Upper lobe of left lung (tissue), 6 donors: ENCODE measurements around the gene CCN5. TPM values are rescaled to one million over a fixed set of nuclear protein-coding genes. Genes with fewer than 3 reads are reported as not detected.
"Not testable (repeated sequence)": the region's sequence is repeated elsewhere in the genome, so short reads cannot be mapped to it uniquely, and the experiment has no call there.

Experiments
- ATAC-seq, 2 donors: fragments of 200-7000 bp; cut with Tn5 transposase; one replicate each; pipeline ENCODE4 v1.9.1; 2022; ENCODE audit warnings: mild to moderate bottlenecking in 2 of 2, moderate library complexity in 2 of 2; ENCODE audit not compliant: low FRiP score in 2 of 2
- DNase-seq, 2 donors: peaks; one replicate each; pipeline ENCODE4 v3.0.0-alpha.2; 2019 to 2020
- H3K27ac ChIP-seq, 4 donors: fragments of 200-600 bp; sonication (generic); one replicate each; pipeline ENCODE4 v1.5.1; 2016 to 2019
- H3K27me3 ChIP-seq, 4 donors: fragments of 200-600 bp; sonication (generic); one replicate each; pipeline ENCODE4 v1.5.1; 2017 to 2019
- H3K36me3 ChIP-seq, 4 donors: fragments of 200-600 bp; sonication (generic); one replicate each; pipeline ENCODE4 v1.5.1; 2016 to 2019
- H3K4me1 ChIP-seq, 4 donors: fragments of 200-600 bp; sonication (generic); one replicate each; pipeline ENCODE4 v1.5.1; 2018 to 2019
- H3K4me3 ChIP-seq, 4 donors: fragments of 200-600 bp; sonication (generic); one replicate each; pipeline ENCODE4 v1.5.1; 2017 to 2019; ENCODE audit warnings: mild to moderate bottlenecking in 2 of 4, moderate library complexity in 1 of 4
- H3K9me3 ChIP-seq, 4 donors: fragments of 200-600 bp; sonication (generic); one replicate each; pipeline ENCODE4 v1.5.1; 2018 to 2019
- CTCF ChIP-seq, 6 experiments: fragments of 450-650 bp in 4 of 6; fragments of 200-600 bp in 2 of 6; sonication (generic) in 2 of 6; IDR thresholded peaks; one replicate each; pipeline ENCODE4 v1.5.1; 2016 to 2019; ENCODE audit warnings: antibody characterized with exemption in 6 of 6
- EP300 ChIP-seq, 4 donors: sonication (generic); formaldehyde crosslinking; IDR thresholded peaks; one replicate each; pipeline ENCODE4 v1.5.1; 2017; ENCODE audit warnings: antibody characterized with exemption in 4 of 4, control low read depth in 2 of 4
- POLR2A ChIP-seq, 4 donors: fragments of 450-650 bp; IDR thresholded peaks; one replicate each; pipeline ENCODE4 v1.5.1; 2016 to 2017; ENCODE audit warnings: antibody characterized with exemption in 4 of 4, mild to moderate bottlenecking in 2 of 4
- POLR2AphosphoS5 ChIP-seq, 2 donors: sonication (generic); formaldehyde crosslinking; IDR thresholded peaks; one replicate each; pipeline ENCODE4 v1.5.1; 2017; ENCODE audit warnings: antibody characterized with exemption in 2 of 2
- WGBS, 2 donors: methylation state at CpG; one replicate each; pipeline ENCODE4 v1.1.5; 2017 to 2018; 5-methylcytosine and 5-hydroxymethylcytosine counted together
- total RNA-seq, 6 donors: library from RNA; depleted of rRNA in 4 of 6; stranded (reverse); fragments of >200 nt in 4 of 6; gene quantifications; one replicate each; pipeline versions ENCODE4 v1.1.0 to v1.2.1, GENCODE V29; 2016 to 2021
- donor health status: DM: no; HTN: no; CAD: no; lungs with moderate emphysema.
- donor health status: DM: no; HTN: yes; CAD: no; lungs with severe emphysema.

CCN5 gene
- 100 to 1,000 TPM in 3 of 6 donors, 10 to 100 TPM in 3; 44.9 to 168 (median 122) TPM for total RNA-seq

DNA sequence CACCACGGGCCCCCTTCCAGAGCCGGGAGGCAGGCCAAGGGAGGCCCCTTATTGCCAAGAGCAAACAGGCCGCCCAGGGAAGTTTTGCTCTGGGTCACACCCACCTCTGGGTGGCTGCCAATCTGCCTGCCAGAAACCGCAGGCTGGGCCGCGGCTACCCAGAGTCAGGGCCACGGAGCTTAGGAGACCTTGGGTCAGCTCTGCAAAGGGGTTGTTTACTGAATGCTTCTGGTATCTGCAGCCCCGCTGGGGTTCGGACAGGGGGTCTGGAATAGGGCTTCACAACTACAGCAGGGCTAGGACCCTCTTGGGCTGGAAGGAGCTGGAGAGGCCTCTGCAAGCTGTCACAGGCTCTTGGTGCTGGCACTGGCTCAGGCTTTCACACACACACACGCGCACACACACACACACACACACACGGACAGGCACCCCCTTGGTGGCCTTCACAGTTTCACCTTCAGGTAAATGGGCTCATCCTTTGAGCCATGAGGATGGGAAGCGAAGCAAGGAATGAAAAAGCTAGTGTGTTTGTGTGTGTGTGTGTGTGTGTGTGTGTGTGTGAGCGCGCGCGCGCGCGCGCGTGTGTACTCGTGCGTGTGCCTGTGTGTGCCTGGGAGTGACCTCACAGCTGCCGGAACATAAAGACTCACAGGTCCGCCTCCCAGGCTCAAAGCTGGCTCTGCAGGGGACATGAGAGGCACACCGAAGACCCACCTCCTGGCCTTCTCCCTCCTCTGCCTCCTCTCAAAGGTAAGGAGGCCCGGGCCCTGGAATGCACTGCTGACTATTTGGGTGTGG lies at the start of gene CCN5:
CCN5 (plus strand) TSS at position 669 of the 798 bp plus-strand sequence; CDS start at position 691, 22 bp downstream.
- DNase-seq (peak; percentile 88 to 91), ATAC-seq (peak; percentile 85 to 91)
- Histone ChIP-seq H3K9me3 (no peaks in the 10 kb centered on the region), H3K27ac (peak within 1 kb of the TSS; percentile 78 to 84 (median 80)), H3K36me3 (no peaks in the 10 kb centered on the region), H3K4me3 (peak within 1 kb of the TSS in 3 of 4 donors; percentile 12 to 35 (median 32)), H3K4me1 (peaks cover 8 to 27% (median 19%) of the 10 kb centered on the region in 4 donors), H3K27me3 (no peaks in the 10 kb centered on the region)
- TF ChIP-seq POLR2A (IDR thresholded peaks at IDR 0.05), result no peak
- TF ChIP-seq EP300 (IDR thresholded peaks at IDR 0.05), result no peak
- TF ChIP-seq CTCF (IDR thresholded peaks at IDR 0.05), result no peak
- TF ChIP-seq POLR2AphosphoS5 (IDR thresholded peaks at IDR 0.05), result no peak
- 47 to 64% methylated on average over 12 to 27 of the region's 28 CpGs for WGBS, 2 donors

GRCh38 chr20:44666066-44666465 lies 49.1 kb upstream of the CCN5 start:
- no peaks in the 10 kb centered on the region for H3K27me3 ChIP-seq
- TF ChIP-seq EP300 (IDR thresholded peaks at IDR 0.05), result no peak
- TF ChIP-seq POLR2AphosphoS5 (IDR thresholded peaks at IDR 0.05), result no peak
- TF ChIP-seq CTCF (IDR thresholded peaks at IDR 0.05), result no peak
- TF ChIP-seq POLR2A (IDR thresholded peaks at IDR 0.05), result no peak
- no peaks in the 10 kb centered on the region for H3K4me1 ChIP-seq
- no peak for ATAC-seq
- H3K27ac ChIP-seq, result no peak overlapping the region
- WGBS, 2 donors, result 62 to 67% methylated on average over 3 of the region's 3 CpGs
- no peaks in the 10 kb centered on the region for H3K36me3 ChIP-seq
- no peak overlapping the region for H3K4me3 ChIP-seq
- no peak for DNase-seq
- no peaks in the 10 kb centered on the region for H3K9me3 ChIP-seq

GRCh38 chr20:44670851-44671250 lies 44.3 kb upstream of the CCN5 start:
- H3K36me3 ChIP-seq, ATAC-seq, H3K4me1 ChIP-seq, H3K27ac ChIP-seq, H3K9me3 ChIP-seq, H3K4me3 ChIP-seq, H3K27me3 ChIP-seq, DNase-seq: not testable (repeated sequence)
- WGBS, 2 donors, result 83 to 92% methylated on average over 9 of the region's 9 CpGs

GRCh38 chr20:44671541-44671940 lies 43.6 kb upstream of the CCN5 start:
- H3K4me3 ChIP-seq, ATAC-seq, H3K27ac ChIP-seq, H3K27me3 ChIP-seq, H3K9me3 ChIP-seq, H3K36me3 ChIP-seq, DNase-seq, H3K4me1 ChIP-seq: not testable (repeated sequence)
- 62 to 72% methylated on average over 6 of the region's 7 CpGs for WGBS, 2 donors

DNA sequence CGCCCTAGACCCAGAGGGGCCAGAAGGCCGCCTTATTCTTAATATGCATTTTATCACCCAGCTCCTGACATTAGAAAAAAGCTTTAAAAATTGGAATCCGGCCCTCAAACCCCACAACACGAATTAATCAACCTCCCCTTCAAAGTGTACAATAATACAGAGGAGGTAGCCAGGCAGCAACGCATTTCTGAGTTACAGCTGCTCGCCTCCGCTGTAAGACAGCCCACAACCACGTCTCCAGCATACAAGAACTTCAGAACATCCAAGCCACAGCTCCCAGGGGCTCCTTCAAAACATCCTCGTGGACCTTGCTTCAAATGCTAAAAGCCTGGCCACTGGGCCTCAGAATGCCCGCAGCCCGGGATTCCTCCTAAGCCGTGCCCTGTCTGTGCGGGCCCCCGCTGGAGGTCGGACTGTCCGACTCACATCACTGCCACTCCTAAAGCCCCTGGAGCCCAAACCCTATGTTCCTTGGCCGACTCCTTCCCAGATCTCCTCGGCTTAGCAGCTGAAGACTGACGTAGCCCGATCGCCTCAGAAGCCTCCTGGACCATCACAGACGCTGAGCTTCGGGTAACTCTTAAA lies 42.8 kb upstream of the CCN5 start:
- H3K27me3 ChIP-seq, H3K9me3 ChIP-seq, H3K4me1 ChIP-seq, H3K4me3 ChIP-seq, H3K27ac ChIP-seq, H3K36me3 ChIP-seq, ATAC-seq: not testable (repeated sequence)
- 89 to 91% methylated on average over 23 of the region's 23 CpGs for WGBS, 2 donors
- DNase-seq, result peak in 1 of 2 donors; percentile 59

- Histone ChIP-seq H3K4me3 (no peak overlapping the region), H3K27ac (no peak overlapping the region), H3K27me3 (no peaks in the 10 kb centered on the region), H3K4me1 (no peaks in the 10 kb centered on the region), H3K9me3 (no peaks in the 10 kb centered on the region), H3K36me3 (no peaks in the 10 kb centered on the region)
- ATAC-seq, result no peak
- no peak for DNase-seq
- 53 to 65% methylated on average over 2 of the region's 2 CpGs for whole genome bisulfite sequencing, 2 donors
- TF ChIP-seq CTCF (IDR thresholded peaks at IDR 0.05), result no peak
- no peak for TF ChIP-seq POLR2A (IDR thresholded peaks at IDR 0.05)
- no peak for TF ChIP-seq POLR2AphosphoS5 (IDR thresholded peaks at IDR 0.05)
- no peak for TF ChIP-seq EP300 (IDR thresholded peaks at IDR 0.05)
These were observed 36.9 kb upstream of the CCN5 start for GRCh38 chr20:44678242-44678641.
